SKM-1 treated with dmso at 0.1 percent for 144 hours (cell line): ENCODE results near the gene APCDD1L.
"Not testable (repeated sequence)": the region's sequence is repeated elsewhere in the genome, so short reads cannot be mapped to it uniquely, and the experiment has no call there.

Source experiments
- DNase-seq: peaks from one replicate; lab custom pipeline; 2025; ENCODE audit not compliant: unreplicated experiment; lab: John Stamatoyannopoulos, UW

APCDD1L gene

GRCh38 chr20:58545565-58546415, 30.6 kb upstream of the APCDD1L start:
- no peak for DNase-seq

GRCh38 chr20:58544891-58545290, 29.7 kb upstream of the APCDD1L start:
- no peak for DNase-seq

GRCh38 chr20:58544286-58544685, 29.1 kb upstream of the APCDD1L start:
- DNase-seq = no peak

GRCh38 chr20:58543274-58543673, 28.1 kb upstream of the APCDD1L start:
- DNase-seq = no peak

- DNase-seq = no peak
These were observed 27.4 kb upstream of the APCDD1L start for GRCh38 chr20:58542411-58543095.

GRCh38 chr20:58542034-58542410, 26.8 kb upstream of the APCDD1L start:
- DNase-seq = not testable (repeated sequence)

GRCh38 chr20:58538752-58539151, 23.6 kb upstream of the APCDD1L start:
- no peak for DNase-seq

- DNase-seq = no peak
These were observed 22.6 kb upstream of the APCDD1L start for GRCh38 chr20:58537831-58538230.

- DNase-seq = no peak
These were observed 21.1 kb upstream of the APCDD1L start for GRCh38 chr20:58536289-58536688.

- no peak for DNase-seq
These were observed 16.5 kb upstream of the APCDD1L start for GRCh38 chr20:58531657-58532056.

GRCh38 chr20:58531063-58531462, 15.9 kb upstream of the APCDD1L start:
- no peak for DNase-seq

- DNase-seq = no peak
These were observed 13.2 kb upstream of the APCDD1L start for GRCh38 chr20:58528412-58528811.

GRCh38 chr20:58526411-58526810, 11.2 kb upstream of the APCDD1L start:
- DNase-seq = no peak

- DNase-seq = no peak
These were observed 9.6 kb upstream of the APCDD1L start for GRCh38 chr20:58524814-58525213.

GRCh38 chr20:58523971-58524315, 8.7 kb upstream of the APCDD1L start:
- no peak for DNase-seq

- DNase-seq = no peak
These were observed 8.1 kb upstream of the APCDD1L start for GRCh38 chr20:58523072-58523970.

- DNase-seq = no peak
These were observed 7.5 kb upstream of the APCDD1L start for GRCh38 chr20:58522666-58523065.

GRCh38 chr20:58521763-58522162, 6.6 kb upstream of the APCDD1L start:
- no peak for DNase-seq

- no peak for DNase-seq
These were observed 4.9 kb upstream of the APCDD1L start for GRCh38 chr20:58519940-58520712.

- no peak for DNase-seq
These were observed 3.8 kb upstream of the APCDD1L start for GRCh38 chr20:58518896-58519593.
